ENCODE results near the gene CAMK1G.

Gene CAMK1G

GRCh38 chr1:209552406-209553264, 30.9 kb upstream of the CAMK1G start:
- H3K4me3 ChIP-seq (ENCODE audit: control insufficient read depth, low read depth, low read length) = no peak overlapping the region
- peak; percentile 17 for DNase-seq (ENCODE audit: low read depth)
- no peak for TF ChIP-seq CTCF (conservative IDR thresholded peaks at IDR 0.05; ENCODE audit: control insufficient read depth, insufficient read depth, low read depth, low read length)

GRCh38 chr1:209554761-209555611, 28.5 kb upstream of the CAMK1G start:
- DNase-seq (ENCODE audit: low read depth) = no peak
- TF ChIP-seq CTCF (conservative IDR thresholded peaks at IDR 0.05; ENCODE audit: control insufficient read depth, insufficient read depth, low read depth, low read length) = no peak
- no peak overlapping the region for H3K4me3 ChIP-seq (ENCODE audit: control insufficient read depth, low read depth, low read length)

GRCh38 chr1:209556162-209556690, 27.3 kb upstream of the CAMK1G start:
- H3K4me3 ChIP-seq (ENCODE audit: control insufficient read depth, low read depth, low read length) = no peak overlapping the region

GRCh38 chr1:209557221-209557620, 26.3 kb upstream of the CAMK1G start:
- no peak overlapping the region for H3K4me3 ChIP-seq (ENCODE audit: control insufficient read depth, low read depth, low read length)
- DNase-seq (ENCODE audit: low read depth) = no peak
- no peak for TF ChIP-seq CTCF (conservative IDR thresholded peaks at IDR 0.05; ENCODE audit: control insufficient read depth, insufficient read depth, low read depth, low read length)

More at GRCh38 chr1:209556162-209556690, 27.3 kb upstream of the CAMK1G start:
- no peak for TF ChIP-seq CTCF (conservative IDR thresholded peaks at IDR 0.05; ENCODE audit: control insufficient read depth, insufficient read depth, low read depth, low read length)
- DNase-seq (ENCODE audit: low read depth) = no peak

GRCh38 chr1:209560529-209560928, 23.0 kb upstream of the CAMK1G start:
- no peak overlapping the region for H3K4me3 ChIP-seq (ENCODE audit: control insufficient read depth, low read depth, low read length)
- no peak for TF ChIP-seq CTCF (conservative IDR thresholded peaks at IDR 0.05; ENCODE audit: control insufficient read depth, insufficient read depth, low read depth, low read length)
- no peak for DNase-seq (ENCODE audit: low read depth)

- DNase-seq (ENCODE audit: low read depth) = no peak
- H3K4me3 ChIP-seq (ENCODE audit: control insufficient read depth, low read depth, low read length) = no peak overlapping the region
- TF ChIP-seq CTCF (conservative IDR thresholded peaks at IDR 0.05; ENCODE audit: control insufficient read depth, insufficient read depth, low read depth, low read length) = no peak
Observed at GRCh38 chr1:209560952-209561351, 22.6 kb upstream of the CAMK1G start.
